ENCODE results near the gene ALG9. TPM values are rescaled to one million over a fixed set of nuclear protein-coding genes. Genes with fewer than 3 reads are reported as not detected.
A peak's percentile ranks its signal among the peaks of the same experiment; 100 is the strongest.

Gene ALG9
- total RNA-seq, 4 donors from 2014 or later = 26.7 to 33.9 (median 31.1) TPM

DNA sequence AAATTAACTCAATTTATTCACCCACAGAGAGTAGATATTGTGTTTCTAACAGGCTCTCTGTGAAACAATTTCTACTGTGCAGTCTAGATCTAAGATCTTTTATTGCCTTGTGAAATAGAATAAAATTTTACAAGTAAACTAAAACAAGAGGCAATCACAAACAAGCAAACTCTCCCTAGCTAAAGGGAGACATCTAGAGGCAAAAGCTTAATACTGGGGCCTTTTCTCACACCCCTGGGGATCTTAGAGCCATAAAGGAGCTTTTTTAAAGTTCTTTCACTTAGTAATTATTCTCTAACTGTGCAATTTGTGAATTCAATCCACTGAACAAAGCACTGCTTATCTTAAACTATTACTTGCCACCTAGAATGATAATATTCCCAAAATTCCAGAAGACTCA is 19.7 kb downstream of the ALG9 start:
- Histone ChIP-seq H3K9me3 (no peaks in the 10 kb centered on the region), H3K27me3 (no peaks in the 10 kb centered on the region), H3K27ac (no peak overlapping the region), H3K4me1 (peaks cover 0 to 7% (median 0%) of the 10 kb centered on the region in 3 donors), H3K4me3 (no peak overlapping the region), H3K36me3 (peaks cover 0 to 99% of the 10 kb centered on the region in 2 donors)
- no peak for TF ChIP-seq POLR2AphosphoS5 (IDR thresholded peaks at IDR 0.05)
- TF ChIP-seq, protein P1, sequence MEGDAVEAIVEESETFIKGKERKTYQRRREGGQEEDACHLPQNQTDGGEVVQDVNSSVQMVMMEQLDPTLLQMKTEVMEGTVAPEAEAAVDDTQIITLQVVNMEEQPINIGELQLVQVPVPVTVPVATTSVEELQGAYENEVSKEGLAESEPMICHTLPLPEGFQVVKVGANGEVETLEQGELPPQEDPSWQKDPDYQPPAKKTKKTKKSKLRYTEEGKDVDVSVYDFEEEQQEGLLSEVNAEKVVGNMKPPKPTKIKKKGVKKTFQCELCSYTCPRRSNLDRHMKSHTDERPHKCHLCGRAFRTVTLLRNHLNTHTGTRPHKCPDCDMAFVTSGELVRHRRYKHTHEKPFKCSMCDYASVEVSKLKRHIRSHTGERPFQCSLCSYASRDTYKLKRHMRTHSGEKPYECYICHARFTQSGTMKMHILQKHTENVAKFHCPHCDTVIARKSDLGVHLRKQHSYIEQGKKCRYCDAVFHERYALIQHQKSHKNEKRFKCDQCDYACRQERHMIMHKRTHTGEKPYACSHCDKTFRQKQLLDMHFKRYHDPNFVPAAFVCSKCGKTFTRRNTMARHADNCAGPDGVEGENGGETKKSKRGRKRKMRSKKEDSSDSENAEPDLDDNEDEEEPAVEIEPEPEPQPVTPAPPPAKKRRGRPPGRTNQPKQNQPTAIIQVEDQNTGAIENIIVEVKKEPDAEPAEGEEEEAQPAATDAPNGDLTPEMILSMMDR (IDR thresholded peaks at IDR 0.05) = peak in 1 of 4 experiments; percentile 11
- no peak for ATAC-seq

DNA sequence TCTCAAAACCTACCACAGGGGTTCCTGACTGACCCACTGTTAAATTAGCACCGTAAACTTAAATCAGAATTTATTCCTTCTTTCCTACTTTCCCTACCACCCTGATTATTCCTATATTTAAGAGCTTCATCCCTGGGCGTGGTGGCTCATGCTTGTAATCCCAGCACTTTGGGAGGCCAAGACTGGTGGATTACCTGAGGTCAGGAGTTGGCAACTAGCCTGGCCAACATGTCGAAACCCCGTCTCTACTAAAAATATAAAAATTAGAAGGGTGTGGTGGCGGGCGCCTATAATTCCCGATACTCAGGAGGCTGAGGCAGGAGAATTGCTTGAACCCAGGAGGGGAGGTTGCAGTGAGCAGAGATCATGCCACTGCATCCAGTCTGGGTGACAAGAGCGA is 20.3 kb downstream of the ALG9 start:
- TF ChIP-seq, protein P1 (IDR thresholded peaks at IDR 0.05) = no peak
- TF ChIP-seq POLR2A (IDR thresholded peaks at IDR 0.05) (no peak), EP300 (IDR thresholded peaks at IDR 0.05) (no peak), POLR2AphosphoS5 (IDR thresholded peaks at IDR 0.05) (no peak)
- peaks cover 0 to 11% (median 0%) of the 10 kb centered on the region in 3 donors for H3K4me1 ChIP-seq
- WGBS, 2 donors (ENCODE audit: low coverage in 1 of 2) = 93 to 100% methylated on average over 3 of the region's 8 CpGs
- no peaks in the 10 kb centered on the region for H3K27me3 ChIP-seq
- H3K9me3 ChIP-seq = no peaks in the 10 kb centered on the region
- no peak for ATAC-seq
- peaks cover 0 to 100% of the 10 kb centered on the region in 2 donors for H3K36me3 ChIP-seq
- H3K27ac ChIP-seq = no peak overlapping the region
- no peak overlapping the region for H3K4me3 ChIP-seq

DNA sequence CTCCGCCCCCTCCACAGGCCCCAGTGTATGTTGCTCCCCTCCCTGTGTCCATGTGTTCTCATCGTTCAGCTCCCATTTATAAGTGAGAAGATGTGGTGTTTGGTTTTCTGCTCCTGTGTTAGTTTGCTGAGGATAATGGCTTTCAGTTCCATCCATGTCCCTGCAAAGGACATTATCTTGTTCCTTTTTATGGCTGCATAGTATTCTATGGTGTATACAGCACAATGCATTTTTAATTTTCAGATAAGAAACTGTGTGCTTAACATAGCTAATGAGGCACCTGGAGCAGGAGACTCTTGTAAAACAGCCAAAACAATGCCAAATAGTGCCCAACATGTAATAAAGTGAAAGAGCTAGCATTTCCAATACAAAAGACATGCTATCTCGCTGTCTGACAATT is 21.8 kb downstream of the ALG9 start:
- Histone ChIP-seq H3K9me3 (no peaks in the 10 kb centered on the region), H3K4me3 (no peak overlapping the region), H3K27me3 (no peaks in the 10 kb centered on the region), H3K27ac (no peak overlapping the region), H3K4me1 (peaks cover 0 to 11% (median 0%) of the 10 kb centered on the region in 3 donors), H3K36me3 (peaks cover 0 to 98% of the 10 kb centered on the region in 2 donors)
- no peak for ATAC-seq
- TF ChIP-seq POLR2AphosphoS5 (IDR thresholded peaks at IDR 0.05) = no peak
- no peak for TF ChIP-seq EP300 (IDR thresholded peaks at IDR 0.05)
- no peak for TF ChIP-seq POLR2A (IDR thresholded peaks at IDR 0.05)
- TF ChIP-seq, protein P1 (IDR thresholded peaks at IDR 0.05) = no peak
- 100% methylated on average over 2 to 3 of the region's 3 CpGs for WGBS, 2 donors (ENCODE audit: low coverage in 1 of 2)

DNA sequence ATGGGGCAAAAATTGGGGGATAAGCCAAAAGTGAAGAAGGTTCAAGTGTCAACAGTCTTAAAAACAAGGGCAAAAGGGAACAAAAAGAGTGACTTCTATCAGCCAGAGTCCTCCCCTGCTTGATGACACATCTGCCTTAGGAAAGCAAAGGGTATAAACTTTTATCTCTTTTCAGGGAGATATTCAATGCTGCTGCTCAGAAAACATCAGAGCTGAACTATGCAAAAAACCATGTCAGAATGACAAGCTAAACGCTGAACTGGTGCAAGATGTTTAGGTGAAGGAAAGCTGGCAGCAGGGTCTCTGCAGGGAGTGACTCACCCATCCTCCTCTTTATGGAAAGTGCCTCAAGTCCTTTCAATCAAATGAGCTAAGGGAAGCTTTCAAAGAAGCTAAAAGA is 24.7 kb downstream of the ALG9 start:
- Histone ChIP-seq H3K27ac (peak overlapping the region in 1 of 4 donors; percentile 4), H3K4me1 (peaks cover 0 to 11% (median 0%) of the 10 kb centered on the region in 3 donors), H3K36me3 (peaks cover 0 to 94% of the 10 kb centered on the region in 2 donors), H3K27me3 (no peaks in the 10 kb centered on the region), H3K9me3 (no peaks in the 10 kb centered on the region), H3K4me3 (no peak overlapping the region)
- 11 to 44% methylated on average over 1 of the region's 1 CpG for WGBS, 2 donors (ENCODE audit: low coverage in 1 of 2)
- no peak for ATAC-seq
- TF ChIP-seq, protein P1 (IDR thresholded peaks at IDR 0.05) = no peak
- no peak for TF ChIP-seq POLR2AphosphoS5 (IDR thresholded peaks at IDR 0.05)
- no peak for TF ChIP-seq EP300 (IDR thresholded peaks at IDR 0.05)
- TF ChIP-seq POLR2A (IDR thresholded peaks at IDR 0.05) = no peak

DNA sequence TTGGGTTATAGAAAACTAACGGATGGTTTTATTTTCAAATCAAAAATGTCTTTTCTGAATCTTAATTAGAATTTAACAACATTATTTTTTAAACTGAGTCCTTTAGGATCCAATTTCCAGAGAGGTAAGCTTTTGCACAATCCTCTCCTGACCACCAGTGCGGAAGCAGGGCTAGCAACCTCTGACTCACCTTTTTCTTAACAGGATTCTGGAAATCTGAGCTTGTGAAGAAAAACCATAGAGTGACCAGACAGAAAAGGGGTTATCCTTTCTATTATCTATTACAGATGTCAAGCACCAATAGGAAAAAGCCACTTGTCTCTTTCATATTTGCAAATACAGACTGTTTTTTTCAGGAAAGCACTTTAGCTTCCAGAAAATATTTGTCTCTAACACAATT is 25.3 kb downstream of the ALG9 start:
- WGBS, 2 donors (ENCODE audit: low coverage in 1 of 2) = 57 to 93% methylated on average over 1 to 2 of the region's 2 CpGs
- H3K36me3 ChIP-seq = peaks cover 0 to 88% of the 10 kb centered on the region in 2 donors

More for the DNA sequence above, 25.3 kb downstream of the ALG9 start:
- Histone ChIP-seq H3K9me3 (no peaks in the 10 kb centered on the region), H3K27ac (peak overlapping the region in 1 of 4 donors; percentile 15), H3K4me1 (peaks cover 0 to 11% (median 0%) of the 10 kb centered on the region in 3 donors), H3K27me3 (no peaks in the 10 kb centered on the region), H3K4me3 (no peak overlapping the region)
- TF ChIP-seq EP300 (IDR thresholded peaks at IDR 0.05) (no peak), POLR2A (IDR thresholded peaks at IDR 0.05) (no peak), POLR2AphosphoS5 (IDR thresholded peaks at IDR 0.05) (no peak)
- TF ChIP-seq, protein P1 (IDR thresholded peaks at IDR 0.05) = no peak
- no peak for ATAC-seq
